ENCODE results near the gene CATSPERZ.

GRCh38 chr11:64276653-64277431 is 23.3 kb upstream of the CATSPERZ start:
- TF ChIP-seq POLR2A (IDR thresholded peaks at IDR 0.05) = no peak
- no peak for TF ChIP-seq CTCF (IDR thresholded peaks at IDR 0.05)
- TF ChIP-seq POLR2AphosphoS5 (IDR thresholded peaks at IDR 0.05) = no peak
- TF ChIP-seq EP300 (IDR thresholded peaks at IDR 0.05) = no peak
